ENCODE data around the gene MDN1. TPM values are rescaled to one million over a fixed set of nuclear protein-coding genes. Genes with fewer than 3 reads are reported as not detected.
"Not testable (repeated sequence)": the region's sequence is repeated elsewhere in the genome, so short reads cannot be mapped to it uniquely, and the experiment has no call there.

MDN1 gene
- total and polyA plus RNA-seq, 7 donors: 3.0 to 29.9 (median 16.5) TPM

DNA sequence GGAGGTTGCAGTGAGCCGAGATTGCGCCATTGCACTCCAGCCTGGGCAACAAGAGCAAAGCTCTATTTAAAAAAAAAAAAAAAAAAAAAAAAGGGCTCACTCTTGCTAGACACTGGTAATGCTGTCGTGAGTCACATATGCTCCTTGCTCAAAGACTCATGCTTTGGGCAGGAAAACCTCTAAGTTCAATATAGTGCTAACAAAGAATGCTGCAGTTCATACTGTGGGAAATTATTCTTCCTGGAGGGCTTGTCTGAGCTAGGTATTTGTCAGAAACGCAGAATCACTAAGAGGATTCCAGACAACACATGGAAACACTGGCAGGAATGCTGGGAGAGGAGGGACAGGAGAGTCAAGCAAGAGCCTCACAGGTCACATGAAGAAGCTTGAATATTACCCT is 178.8 kb downstream of the MDN1 start:
- Histone ChIP-seq H3K36me3 (peaks cover 0 to 39% (median 5%) of the 10 kb centered on the region in 4 donors), H3K9me3 (no peaks in the 10 kb centered on the region), H3K27ac (no peak overlapping the region), H3K4me3 (no peak overlapping the region), H3K27me3 (no peaks in the 10 kb centered on the region), H3K4me1 (peaks cover 0 to 18% (median 16%) of the 10 kb centered on the region in 4 donors)
- TF ChIP-seq POLR2AphosphoS5 (IDR thresholded peaks at IDR 0.05) (no peak), EP300 (IDR thresholded peaks at IDR 0.05) (no peak), POLR2A (IDR thresholded peaks at IDR 0.05) (no peak)
- TF ChIP-seq, protein P1, sequence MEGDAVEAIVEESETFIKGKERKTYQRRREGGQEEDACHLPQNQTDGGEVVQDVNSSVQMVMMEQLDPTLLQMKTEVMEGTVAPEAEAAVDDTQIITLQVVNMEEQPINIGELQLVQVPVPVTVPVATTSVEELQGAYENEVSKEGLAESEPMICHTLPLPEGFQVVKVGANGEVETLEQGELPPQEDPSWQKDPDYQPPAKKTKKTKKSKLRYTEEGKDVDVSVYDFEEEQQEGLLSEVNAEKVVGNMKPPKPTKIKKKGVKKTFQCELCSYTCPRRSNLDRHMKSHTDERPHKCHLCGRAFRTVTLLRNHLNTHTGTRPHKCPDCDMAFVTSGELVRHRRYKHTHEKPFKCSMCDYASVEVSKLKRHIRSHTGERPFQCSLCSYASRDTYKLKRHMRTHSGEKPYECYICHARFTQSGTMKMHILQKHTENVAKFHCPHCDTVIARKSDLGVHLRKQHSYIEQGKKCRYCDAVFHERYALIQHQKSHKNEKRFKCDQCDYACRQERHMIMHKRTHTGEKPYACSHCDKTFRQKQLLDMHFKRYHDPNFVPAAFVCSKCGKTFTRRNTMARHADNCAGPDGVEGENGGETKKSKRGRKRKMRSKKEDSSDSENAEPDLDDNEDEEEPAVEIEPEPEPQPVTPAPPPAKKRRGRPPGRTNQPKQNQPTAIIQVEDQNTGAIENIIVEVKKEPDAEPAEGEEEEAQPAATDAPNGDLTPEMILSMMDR (IDR thresholded peaks at IDR 0.05): no peak
- no peak for DNase-seq
- 96 to 97% methylated on average over 4 of the region's 4 CpGs for WGBS, 2 donors
- intact Hi-C loops (cut with DNase I): no loop called here

DNA sequence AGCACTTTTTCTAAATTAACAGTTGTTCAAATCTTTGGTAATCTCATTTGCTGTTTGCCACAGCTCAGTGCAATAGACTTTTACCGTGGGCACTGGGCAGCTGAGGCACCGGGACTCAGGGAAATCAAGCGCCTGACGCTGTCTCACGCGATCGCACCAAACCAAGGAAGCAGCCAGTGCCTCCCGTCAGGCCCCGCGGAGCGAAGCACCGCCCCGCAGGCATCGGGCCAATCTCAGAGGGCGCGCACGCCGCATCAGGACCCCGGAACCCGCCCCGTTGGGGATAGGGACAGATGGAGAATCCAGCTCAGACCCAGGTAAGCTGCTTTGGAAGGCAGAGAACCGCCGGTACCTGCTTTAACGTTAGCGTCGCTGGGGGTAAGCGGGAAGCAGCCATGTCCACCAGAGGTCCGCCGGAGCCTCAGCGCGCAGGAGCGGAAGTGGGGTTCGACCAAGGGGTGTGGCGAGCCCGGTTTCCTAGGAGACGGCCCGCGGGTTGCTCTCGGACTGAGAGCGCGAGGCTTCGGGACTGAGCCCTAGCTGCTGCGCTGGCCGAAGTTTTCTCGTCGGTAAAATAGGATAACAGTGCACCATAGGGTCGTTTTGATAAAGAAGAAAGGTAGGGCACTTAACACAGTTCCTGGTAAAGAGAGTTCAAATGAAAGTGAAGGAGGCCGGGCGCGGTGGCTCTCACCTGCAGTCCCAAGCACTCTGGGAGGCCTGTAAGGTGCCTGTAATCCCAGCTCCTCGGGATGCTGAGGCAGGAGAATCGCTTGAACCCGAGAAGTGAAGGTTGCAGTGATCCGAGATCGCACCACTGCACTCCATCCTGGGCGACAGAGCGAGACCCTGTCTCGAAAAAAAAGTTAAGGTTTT is 181.0 kb downstream of the MDN1 start, which contains the start of gene LYRM2:
TSS of gene LYRM2 (minus strand) at position 428 of the 876 bp plus-strand sequence. CDS start at position 397, 31 bp downstream.
- Histone ChIP-seq H3K27me3 (no peaks in the 10 kb centered on the region), H3K4me3 (peak within 1 kb of the TSS; percentile 54 to 78 (median 64)), H3K27ac (peak within 1 kb of the TSS; percentile 88 to 93 (median 92)), H3K4me1 (peaks cover 0 to 18% (median 16%) of the 10 kb centered on the region in 4 donors), H3K36me3 (peaks cover 0 to 30% (median 3%) of the 10 kb centered on the region in 4 donors), H3K9me3 (no peaks in the 10 kb centered on the region)
- TF ChIP-seq, protein P1 (IDR thresholded peaks at IDR 0.05): no peak
- TF ChIP-seq POLR2A (IDR thresholded peaks at IDR 0.05) (peak; percentile 86 to 88), EP300 (IDR thresholded peaks at IDR 0.05) (peak in 1 of 4 donors; percentile 21), POLR2AphosphoS5 (IDR thresholded peaks at IDR 0.05) (peak; percentile 91 to 99 (median 95))
- 1 to 4% methylated on average over 58 of the region's 58 CpGs for WGBS, 2 donors
- DNase-seq: peak; percentile 98
- intact Hi-C loops (cut with DNase I): loop anchor here (5.0 kb wide), 2 partner anchors 189 to 1936 kb away; partner anchors contain the start of genes AKIRIN2 and CASP8AP2

DNA sequence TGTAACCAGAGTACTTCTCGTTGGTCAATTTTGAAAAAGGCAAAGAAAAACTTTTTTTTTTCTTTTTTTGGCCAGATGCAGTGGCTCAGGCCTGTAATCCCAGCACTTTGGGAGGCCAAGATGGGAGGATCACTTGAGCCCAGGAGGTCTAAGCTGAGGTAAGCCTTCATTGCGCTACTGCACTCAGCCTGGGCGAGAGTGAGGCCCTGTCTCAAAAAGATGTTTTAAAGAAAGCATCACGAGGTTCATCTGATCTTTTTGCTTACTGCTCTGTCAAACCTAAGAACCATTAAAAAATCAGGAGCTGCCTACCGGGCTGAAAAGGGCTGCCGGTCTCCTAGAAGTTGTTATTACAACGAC is 181.7 kb downstream of the MDN1 start:
- intact Hi-C loops (cut with DNase I): loop anchor here (5.0 kb wide), 2 partner anchors 189 to 1936 kb away; partner anchors contain the start of genes AKIRIN2 and CASP8AP2
- TF ChIP-seq, protein P1 (IDR thresholded peaks at IDR 0.05): no peak
- TF ChIP-seq EP300 (IDR thresholded peaks at IDR 0.05) (no peak), POLR2AphosphoS5 (IDR thresholded peaks at IDR 0.05) (no peak), POLR2A (IDR thresholded peaks at IDR 0.05) (no peak)

DNA sequence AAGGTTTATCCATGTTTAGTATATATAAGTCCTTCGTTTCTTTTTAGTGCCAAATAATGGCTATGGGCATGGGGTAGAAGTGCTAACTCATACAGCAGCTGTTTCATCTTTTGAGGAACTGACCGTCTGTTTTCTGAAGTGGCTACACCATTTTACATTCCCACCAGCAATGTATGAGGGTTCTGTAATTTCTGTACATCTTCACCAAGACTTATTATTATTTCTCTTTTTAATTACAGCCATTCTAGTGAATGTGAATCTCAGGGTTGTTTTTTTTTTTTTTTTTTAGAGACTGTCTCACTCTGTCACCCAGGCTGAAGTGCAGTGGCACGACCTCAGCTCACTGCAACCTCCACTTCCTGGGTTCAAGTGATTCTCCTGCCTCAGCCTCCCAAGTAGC is 183.2 kb downstream of the MDN1 start:
- intact Hi-C loops (cut with DNase I): loop anchor here (5.0 kb wide), 2 partner anchors 191 to 1934 kb away; partner anchors contain the start of genes AKIRIN2 and CASP8AP2
- H3K4me1 ChIP-seq: peaks cover 0 to 18% (median 16%) of the 10 kb centered on the region in 4 donors
- H3K27me3 ChIP-seq, H3K4me3 ChIP-seq, H3K27ac ChIP-seq, DNase-seq, H3K9me3 ChIP-seq: not testable (repeated sequence)
- 97 to 98% methylated on average over 3 of the region's 3 CpGs for WGBS, 2 donors
- peaks cover 0 to 16% (median 3%) of the 10 kb centered on the region in 4 donors for H3K36me3 ChIP-seq

More for the DNA sequence above, 181.7 kb downstream of the MDN1 start:
- Histone ChIP-seq H3K9me3 (no peaks in the 10 kb centered on the region), H3K4me1 (peaks cover 0 to 18% (median 16%) of the 10 kb centered on the region in 4 donors), H3K36me3 (peaks cover 0 to 24% (median 3%) of the 10 kb centered on the region in 4 donors), H3K4me3 (peak overlapping the region; percentile 54 to 78 (median 64)), H3K27ac (peak overlapping the region; percentile 88 to 93 (median 92)), H3K27me3 (no peaks in the 10 kb centered on the region)
- WGBS, 2 donors: 4 to 14% methylated on average over 7 of the region's 7 CpGs
- DNase-seq: no peak

DNA sequence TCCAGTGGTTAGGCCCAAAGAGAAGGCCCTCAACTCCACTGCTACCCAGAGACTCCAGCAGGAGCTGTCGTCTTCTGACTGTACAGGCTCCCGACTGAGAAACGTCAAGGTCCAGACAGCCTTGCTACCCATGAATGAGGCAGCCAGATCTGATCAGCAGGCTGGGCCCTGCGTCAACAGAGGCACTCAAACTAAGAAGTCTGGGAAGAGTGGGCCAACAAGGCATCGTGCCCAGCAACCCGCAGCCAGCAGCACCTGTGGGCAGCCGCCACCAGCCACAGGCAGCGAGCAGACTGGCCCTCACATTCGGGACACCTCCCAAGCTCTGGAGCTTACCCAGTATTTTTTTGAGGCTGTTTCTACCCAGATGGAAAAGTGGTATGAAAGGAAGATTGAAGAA is 189.1 kb downstream of the MDN1 start:
- Histone ChIP-seq H3K27me3 (no peaks in the 10 kb centered on the region), H3K36me3 (peaks cover 0 to 37% (median 4%) of the 10 kb centered on the region in 4 donors), H3K9me3 (no peaks in the 10 kb centered on the region), H3K4me3 (no peak overlapping the region), H3K27ac (no peak overlapping the region), H3K4me1 (no peaks in the 10 kb centered on the region)
- WGBS, 2 donors: 92 to 96% methylated on average over 9 of the region's 9 CpGs
- TF ChIP-seq EP300 (IDR thresholded peaks at IDR 0.05) (no peak), POLR2AphosphoS5 (IDR thresholded peaks at IDR 0.05) (no peak), POLR2A (IDR thresholded peaks at IDR 0.05) (no peak)
- TF ChIP-seq, protein P1 (IDR thresholded peaks at IDR 0.05): no peak
- DNase-seq: no peak
- intact Hi-C loops (cut with DNase I): no loop called here

All from sigmoid colon (tissue), 7 donors.